NT2/D1 (cell line): ENCODE results near the gene CRACDL.

Experiments used
- DNase-seq: peaks from one replicate; pipeline ENCODE4 v3.0.0-alpha.2; 2011; ENCODE audit warnings: low read depth, low spot score
- H3K27me3 ChIP-seq: 2 replicates; pipeline ENCODE4 v1.6.0; 2011; ENCODE audit warnings: mild to moderate bottlenecking; ENCODE audit not compliant: insufficient read length, insufficient read depth
- H3K36me3 ChIP-seq: 2 replicates; pipeline ENCODE4 v1.6.1; 2011; ENCODE audit warnings: mild to moderate bottlenecking, low read length, mixed read lengths; ENCODE audit not compliant: insufficient read depth, insufficient read length
- H3K4me1 ChIP-seq: 2 replicates; pipeline ENCODE4 v1.5.1; 2011; ENCODE audit not compliant: insufficient read depth, insufficient read length
- H3K4me3 ChIP-seq: 2 replicates; pipeline ENCODE4 v1.5.1; 2011; ENCODE audit warnings: low read depth; ENCODE audit not compliant: insufficient read length
- H3K9ac ChIP-seq: 2 replicates; pipeline ENCODE4 v1.6.0; 2011; ENCODE audit warnings: low read depth; ENCODE audit not compliant: insufficient read length
- H3K9me3 ChIP-seq: 2 replicates; pipeline ENCODE4 v1.5.1; 2011; ENCODE audit warnings: mild to moderate bottlenecking, low read length; ENCODE audit not compliant: insufficient read depth
- SUZ12 ChIP-seq: IDR thresholded peaks from 2 replicates; pipeline ENCODE4 v1.6.1; 2011; ENCODE audit not compliant: insufficient read length, insufficient read depth; ENCODE audit errors: extremely low read depth
- YY1 ChIP-seq: IDR thresholded peaks from 2 replicates; pipeline ENCODE4 v1.6.1; 2011; ENCODE audit not compliant: insufficient read length, insufficient read depth
- ZNF274 ChIP-seq: IDR thresholded peaks from 2 replicates; pipeline ENCODE4 v1.6.1; 2011; ENCODE audit warnings: mild to moderate bottlenecking, low read depth, low read length

CRACDL gene

DNA sequence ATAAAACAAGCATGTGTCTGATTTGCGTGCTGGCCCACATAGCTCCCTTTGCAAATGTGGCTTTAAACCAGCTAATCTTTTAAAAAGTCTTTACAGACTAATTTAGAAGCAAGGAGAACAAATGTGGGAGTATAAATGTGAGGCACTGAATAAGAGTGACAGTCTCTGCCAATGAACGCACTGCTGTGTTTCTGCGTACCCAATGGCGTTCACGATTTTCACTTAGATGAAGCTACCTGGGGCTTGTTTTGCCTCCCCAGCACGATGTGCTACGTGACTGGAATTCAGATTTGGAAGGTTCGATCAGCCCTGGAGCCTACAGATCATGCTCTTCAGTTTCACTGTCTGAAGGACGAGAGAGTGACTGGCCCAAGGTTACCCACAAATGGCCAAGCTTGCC is 10.8 kb upstream of the CRACDL start:
- Histone ChIP-seq H3K4me1 (peaks cover 5% of the 10 kb centered on the region), H3K4me3 (no peak overlapping the region), H3K9me3 (no peaks in the 10 kb centered on the region), H3K36me3 (no peaks in the 10 kb centered on the region), H3K27me3 (no peaks in the 10 kb centered on the region), H3K9ac (no peak overlapping the region)
- no peak for TF ChIP-seq ZNF274
- TF ChIP-seq YY1: no peak
- TF ChIP-seq SUZ12: no peak
- DNase-seq: no peak

DNA sequence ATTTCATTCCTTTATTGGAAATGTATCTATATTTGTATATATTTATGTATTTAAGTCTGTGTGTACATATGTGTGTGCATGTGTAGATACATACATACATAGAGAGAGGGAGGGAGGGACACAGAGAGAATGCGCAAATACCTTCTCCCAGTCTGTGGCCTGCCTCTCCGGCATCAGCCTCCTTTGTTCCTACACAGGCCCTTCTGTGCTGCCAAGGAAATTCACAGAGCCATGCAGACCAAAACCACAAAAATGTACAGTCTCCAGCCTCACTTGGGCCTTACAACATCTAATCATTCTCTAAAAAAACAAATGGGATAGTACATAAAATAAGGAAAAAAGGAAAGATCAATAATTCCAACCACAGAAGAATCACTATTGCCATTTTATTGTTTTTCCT is 8.8 kb upstream of the CRACDL start:
- Histone ChIP-seq H3K4me3 (no peak overlapping the region), H3K36me3 (no peaks in the 10 kb centered on the region), H3K9me3 (no peaks in the 10 kb centered on the region), H3K27me3 (peaks cover under 1% of the 10 kb centered on the region), H3K4me1 (peaks cover 5% of the 10 kb centered on the region), H3K9ac (no peak overlapping the region)
- DNase-seq: no peak
- no peak for TF ChIP-seq SUZ12
- no peak for TF ChIP-seq YY1
- no peak for TF ChIP-seq ZNF274

DNA sequence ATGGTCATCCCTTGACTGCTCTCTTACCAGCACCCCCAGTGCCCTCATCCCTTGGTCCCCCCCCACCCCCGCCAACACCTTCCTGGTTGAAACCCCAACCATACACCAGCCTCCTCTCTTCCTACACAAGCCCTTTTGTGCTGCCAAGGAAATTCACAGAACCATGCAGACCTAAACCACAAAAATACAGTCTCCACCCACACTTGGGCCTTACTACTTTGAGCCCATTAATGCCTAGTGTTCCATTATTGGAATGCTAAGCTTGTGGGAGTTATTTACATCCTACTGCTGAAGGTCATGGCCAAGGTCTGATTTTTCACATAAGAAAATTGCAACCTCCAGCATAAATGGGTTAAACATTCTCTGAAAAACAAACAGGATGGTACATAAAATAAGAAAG is 4.1 kb upstream of the CRACDL start:
- TF ChIP-seq SUZ12: no peak
- no peak for TF ChIP-seq ZNF274
- TF ChIP-seq YY1: no peak
- no peak for DNase-seq
- Histone ChIP-seq H3K9ac (no peak overlapping the region), H3K4me3 (no peak overlapping the region), H3K27me3 (peaks cover 43% of the 10 kb centered on the region), H3K9me3 (no peaks in the 10 kb centered on the region), H3K4me1 (no peaks in the 10 kb centered on the region), H3K36me3 (no peaks in the 10 kb centered on the region)

DNA sequence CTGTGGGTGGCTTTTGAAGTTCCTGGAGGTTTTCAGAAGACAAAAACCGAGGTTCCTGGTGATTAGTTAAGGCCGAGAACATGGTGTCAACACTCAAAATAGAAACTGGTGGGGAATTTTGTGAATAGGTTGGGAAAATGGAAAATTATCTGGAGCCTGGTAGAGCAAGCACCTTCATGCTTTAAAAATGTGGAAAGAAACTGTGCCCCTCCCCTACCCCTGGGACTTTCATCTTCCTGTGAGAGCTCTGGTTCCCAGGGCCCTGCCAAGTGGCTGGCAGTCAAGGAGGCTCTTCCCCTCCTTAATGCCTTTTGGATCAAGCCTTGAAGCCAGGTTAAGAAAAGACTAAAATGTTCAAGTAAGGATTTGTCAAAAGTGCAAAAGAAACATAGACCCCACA is 1.9 kb upstream of the CRACDL start:
- H3K27me3 ChIP-seq: peaks cover 64% of the 10 kb centered on the region

DNA sequence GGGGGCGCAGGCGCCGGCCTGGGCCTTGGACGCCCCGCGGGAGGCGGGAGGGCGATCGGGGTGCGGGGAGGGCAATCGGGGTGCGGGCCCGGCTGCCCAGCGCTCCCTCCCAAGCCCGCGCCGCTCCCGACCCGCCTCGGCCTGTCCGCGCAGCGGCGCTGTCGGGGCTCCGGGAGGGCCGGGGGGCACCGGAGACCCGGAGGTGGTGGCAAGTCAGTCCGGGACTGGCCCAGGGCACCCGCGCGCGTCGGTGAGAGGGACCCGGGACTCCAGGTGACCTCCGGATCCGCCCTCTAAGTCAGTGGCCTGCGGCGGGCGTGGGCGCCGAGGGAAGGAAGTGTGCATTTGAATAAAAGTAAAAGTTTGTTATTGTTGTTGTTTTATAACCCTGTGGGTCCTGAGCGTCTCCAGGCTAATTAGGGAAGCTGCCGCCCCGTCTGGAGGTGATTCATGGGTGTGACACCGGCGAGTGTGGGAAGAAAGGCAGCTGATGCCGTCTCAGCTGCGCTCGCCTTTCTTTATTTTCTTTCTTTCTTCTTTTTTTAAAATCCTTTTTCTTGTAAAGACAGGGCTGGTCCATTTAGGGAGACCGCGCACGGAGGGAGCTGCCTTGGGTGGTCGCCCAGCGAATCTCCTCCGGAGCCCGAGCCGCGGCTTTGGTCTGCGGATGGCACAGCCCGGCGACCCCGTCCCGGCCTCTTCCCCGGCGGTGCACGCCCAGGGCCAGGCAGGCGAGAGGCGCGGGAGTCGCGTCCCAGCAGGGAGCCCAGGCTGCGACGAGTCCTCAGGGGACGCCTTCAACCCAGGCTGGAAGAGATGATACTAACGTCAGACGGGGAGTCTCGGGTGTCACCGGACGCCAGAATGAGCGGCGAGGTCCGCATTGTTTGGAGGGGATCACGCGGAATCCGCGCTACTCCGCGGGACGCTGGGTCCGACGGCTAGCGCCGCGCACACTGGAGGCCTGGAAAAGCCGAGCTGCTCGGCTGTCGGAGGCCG is 627 bp upstream of the CRACDL start:
- H3K27me3 ChIP-seq: peaks cover 67% of the 10 kb centered on the region
- H3K36me3 ChIP-seq: no peaks in the 10 kb centered on the region
- H3K9ac ChIP-seq: peak overlapping the region; percentile 52
- H3K4me1 ChIP-seq: no peaks in the 10 kb centered on the region
- no peaks in the 10 kb centered on the region for H3K9me3 ChIP-seq
- DNase-seq: no peak
- peak overlapping the region; percentile 54 for H3K4me3 ChIP-seq
- TF ChIP-seq YY1 (no peak), SUZ12 (peak; percentile 92), ZNF274 (no peak)

More for the DNA sequence above, 1.9 kb upstream of the CRACDL start:
- no peaks in the 10 kb centered on the region for H3K4me1 ChIP-seq
- H3K9ac ChIP-seq: no peak overlapping the region
- no peaks in the 10 kb centered on the region for H3K9me3 ChIP-seq
- no peak for TF ChIP-seq ZNF274
- TF ChIP-seq SUZ12: no peak
- TF ChIP-seq YY1: no peak
- no peaks in the 10 kb centered on the region for H3K36me3 ChIP-seq
- DNase-seq: no peak
- no peak overlapping the region for H3K4me3 ChIP-seq

DNA sequence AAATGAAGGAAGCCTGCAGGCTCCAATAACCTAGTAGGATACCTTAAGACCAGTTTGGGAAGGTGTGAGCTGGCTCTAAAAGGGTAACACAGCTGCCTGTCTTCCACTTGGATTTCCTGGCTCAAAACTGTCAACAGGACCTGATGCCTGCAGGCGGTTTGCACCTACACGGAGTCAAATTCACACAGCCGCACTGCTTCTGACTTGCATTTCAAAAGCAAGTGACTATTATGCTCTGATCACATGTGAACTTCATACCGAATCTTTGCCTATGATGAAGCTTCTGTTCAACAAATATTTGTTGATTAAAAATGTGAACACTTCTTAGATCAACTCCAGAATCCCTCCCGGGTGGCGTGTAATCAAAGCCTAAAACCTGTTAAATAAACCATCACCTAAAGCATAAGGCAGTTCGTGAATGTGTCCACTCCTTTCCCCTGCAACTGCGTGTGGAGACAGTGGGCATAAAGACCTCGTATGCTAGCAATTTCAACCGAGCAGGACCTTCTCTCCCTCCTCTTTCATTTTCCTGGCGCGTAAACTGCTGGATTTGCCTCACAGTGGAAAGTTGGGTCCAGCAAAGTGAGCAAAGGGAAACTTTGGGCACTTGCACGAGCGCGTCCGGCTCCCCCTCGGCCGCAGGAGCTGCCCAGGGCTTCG is 784 bp downstream of the CRACDL start:
- H3K4me3 ChIP-seq: peak overlapping the region; percentile 54
- no peak for DNase-seq
- TF ChIP-seq ZNF274 (no peak), YY1 (no peak), SUZ12 (no peak)
- no peaks in the 10 kb centered on the region for H3K9me3 ChIP-seq
- no peaks in the 10 kb centered on the region for H3K36me3 ChIP-seq
- peaks cover 67% of the 10 kb centered on the region for H3K27me3 ChIP-seq
- H3K4me1 ChIP-seq: no peaks in the 10 kb centered on the region
- peak overlapping the region; percentile 52 for H3K9ac ChIP-seq

DNA sequence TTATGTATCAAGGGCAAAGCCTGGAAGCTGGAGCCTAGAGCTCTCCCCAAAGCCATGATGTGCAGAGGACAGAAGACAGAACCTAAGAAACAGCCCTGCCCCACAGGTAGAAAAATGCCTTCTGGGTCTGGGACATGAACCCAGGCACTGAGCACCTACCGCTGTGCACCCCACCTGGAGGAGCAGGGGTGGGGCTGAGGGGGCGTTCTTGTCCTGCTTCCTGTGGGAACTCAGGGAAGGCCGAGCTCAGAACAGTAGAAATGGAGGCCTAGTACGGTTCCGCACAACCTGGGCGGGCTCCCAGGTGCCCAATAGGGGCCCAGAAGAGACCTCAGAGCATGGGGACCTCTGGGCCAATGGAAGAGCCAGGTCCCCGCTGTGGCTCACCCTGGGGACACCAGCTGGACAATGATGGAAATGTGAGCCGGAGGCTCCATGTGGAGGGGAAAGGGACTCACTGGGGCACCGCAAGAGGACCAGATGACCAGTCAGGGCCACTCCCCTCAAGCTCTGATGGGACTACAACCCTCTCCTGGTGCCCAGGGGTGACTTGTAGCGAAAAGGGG is 3.2 kb downstream of the CRACDL start:
- TF ChIP-seq YY1: no peak
- no peak for TF ChIP-seq SUZ12
- TF ChIP-seq ZNF274: no peak
- DNase-seq: no peak
- no peaks in the 10 kb centered on the region for H3K4me1 ChIP-seq
- H3K36me3 ChIP-seq: no peaks in the 10 kb centered on the region
- H3K4me3 ChIP-seq: no peak overlapping the region
- H3K9me3 ChIP-seq: no peaks in the 10 kb centered on the region
- no peak overlapping the region for H3K9ac ChIP-seq
- H3K27me3 ChIP-seq: peaks cover 47% of the 10 kb centered on the region
